Neural progenitor cell (in vitro differentiated cells): ENCODE measurements around the gene WDR1. TPM values are rescaled to one million over a fixed set of nuclear protein-coding genes. Genes with fewer than 3 reads are reported as not detected.

Source experiments
- DNase-seq: peaks from one replicate; pipeline ENCODE4 v3.0.0-alpha.2; 2016; ENCODE audit warnings: low spot score
- H2AFZ ChIP-seq: fragments of 200-600 bp; sonication (generic); replicated peaks from 2 replicates; pipeline ENCODE4 v1.6.1; 2016; ENCODE audit warnings: antibody characterized with exemption
- H3F3A ChIP-seq: fragments of 200-600 bp; sonication (generic); 2 replicates; pipeline ENCODE4 v1.6.1; 2016; ENCODE audit warnings: antibody characterized with exemption, low read depth
- H3K27ac ChIP-seq: fragments of 200-600 bp; sonication (generic); 2 replicates; pipeline ENCODE4 v1.5.1; 2016; ENCODE audit warnings: mild to moderate bottlenecking
- H3K27me3 ChIP-seq: fragments of 200-600 bp; sonication (generic); 2 replicates; pipeline ENCODE4 v1.6.1; 2016; ENCODE audit warnings: mild to moderate bottlenecking, moderate library complexity
- H3K36me3 ChIP-seq: fragments of 200-600 bp; sonication (generic); 2 replicates; pipeline ENCODE4 v1.5.1; 2016
- H3K4me1 ChIP-seq: fragments of 200-600 bp; sonication (generic); 2 replicates; pipeline ENCODE4 v1.6.1; 2016; ENCODE audit warnings: mixed run types
- H3K4me2 ChIP-seq: fragments of 200-600 bp; sonication (generic); 2 replicates; pipeline ENCODE4 v1.6.1; 2016
- H3K4me3 ChIP-seq: fragments of 200-600 bp; sonication (generic); 2 replicates; pipeline ENCODE4 v1.5.1; 2016
- H3K79me2 ChIP-seq: fragments of 200-600 bp; sonication (generic); 2 replicates; pipeline ENCODE4 v1.6.1; 2016; ENCODE audit warnings: low read depth
- H3K9ac ChIP-seq: fragments of 200-600 bp; sonication (generic); 2 replicates; pipeline ENCODE4 v1.6.1; 2016
- H3K9me3 ChIP-seq: fragments of 200-600 bp; sonication (generic); 2 replicates; pipeline ENCODE4 v1.5.1; 2016; ENCODE audit warnings: low read depth
- H4K20me1 ChIP-seq: fragments of 200-600 bp; sonication (generic); 2 replicates; pipeline ENCODE4 v1.6.1; 2016; ENCODE audit warnings: low read depth
- H3K27ac Mint-ChIP-seq: 3 replicates; pipeline ENCODE4 v1.8.0; 2021; ENCODE audit warnings: mixed read lengths
- H3K27me3 Mint-ChIP-seq: 2 replicates; pipeline ENCODE4 v1.8.0; 2022; ENCODE audit warnings: low read depth, mild to moderate bottlenecking, inconsistent platforms, moderate library complexity, mixed read lengths; ENCODE audit not compliant: insufficient read depth
- H3K36me3 Mint-ChIP-seq: 3 replicates; pipeline ENCODE4 v1.8.0; 2021; ENCODE audit warnings: mixed read lengths
- H3K4me1 Mint-ChIP-seq: 3 replicates; pipeline ENCODE4 v1.8.0; 2021; ENCODE audit warnings: mixed read lengths
- H3K4me3 Mint-ChIP-seq: 3 replicates; pipeline ENCODE4 v1.8.0; 2021; ENCODE audit warnings: mild to moderate bottlenecking, moderate library complexity, mixed read lengths
- H3K9me3 Mint-ChIP-seq: 3 replicates; pipeline ENCODE4 v1.8.0; 2020; ENCODE audit warnings: mixed read lengths
- EZH2 ChIP-seq: fragments of 200-600 bp; sonication (generic); IDR thresholded peaks from 2 replicates; pipeline ENCODE4 v1.6.1; 2017; ENCODE audit warnings: antibody characterized with exemption, mild to moderate bottlenecking, moderate library complexity
- EZH2phosphoT487 ChIP-seq: fragments of 200-600 bp; sonication (generic); IDR thresholded peaks from 2 replicates; pipeline ENCODE4 v1.6.1; 2017; ENCODE audit warnings: antibody characterized with exemption
- total RNA-seq: library from RNA; depleted of rRNA; stranded (reverse); fragments of >200 nt; gene quantifications from 2 replicates; pipeline ENCODE4 v1.2.3, GENCODE V29; 2015; ENCODE audit warnings: low replicate concordance
- TF ChIP-seq, protein P1 (sequence below): fragments of 200-600 bp; sonication (generic); IDR thresholded peaks from 2 replicates; pipeline ENCODE4 v1.5.1; 2017; ENCODE audit warnings: antibody characterized with exemption, mild to moderate bottlenecking

Gene WDR1
- total RNA-seq, 1 donor from 2014 or later = 83.1 TPM

DNA sequence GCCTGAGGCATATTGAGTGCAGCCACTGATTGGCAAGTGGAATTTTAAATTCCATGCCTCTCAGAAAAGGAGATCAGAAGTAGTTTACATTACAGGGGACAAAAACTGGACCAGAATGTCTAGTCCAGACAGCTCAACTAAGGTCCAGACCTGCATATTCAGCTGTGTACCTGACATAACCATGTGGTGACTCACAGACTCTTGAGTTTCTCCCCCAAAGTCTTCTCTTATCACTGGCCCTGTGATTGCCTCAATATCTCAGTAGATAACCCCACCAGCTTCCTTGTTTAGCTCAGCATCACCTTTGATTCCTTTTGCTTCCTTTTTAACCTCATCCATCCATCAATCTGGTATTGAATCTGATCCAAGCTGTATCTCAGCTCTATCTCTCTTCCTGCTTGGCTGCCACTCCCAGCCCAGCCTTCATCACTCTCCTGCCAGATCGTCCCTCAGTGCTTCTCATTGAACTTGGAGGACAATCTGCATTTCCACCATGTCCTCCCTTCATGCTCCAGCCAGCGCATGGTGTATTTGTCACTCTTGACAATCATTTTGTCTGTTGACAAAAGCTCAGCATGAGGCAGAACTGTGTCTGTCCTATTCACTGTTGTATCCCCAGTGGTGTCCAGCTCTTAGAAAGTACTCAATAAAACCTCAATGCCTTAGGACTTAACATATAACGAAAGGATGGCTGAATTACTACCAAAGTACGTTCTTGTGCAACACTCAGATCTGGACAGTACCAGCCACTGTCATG is 67.5 kb downstream of the WDR1 start:
- peaks cover 26% of the 10 kb centered on the region for H3K4me1 ChIP-seq
- H3K27ac Mint-ChIP-seq = no peak overlapping the region
- no peak for TF ChIP-seq EZH2phosphoT487
- TF ChIP-seq EZH2 = no peak
- TF ChIP-seq, protein P1, sequence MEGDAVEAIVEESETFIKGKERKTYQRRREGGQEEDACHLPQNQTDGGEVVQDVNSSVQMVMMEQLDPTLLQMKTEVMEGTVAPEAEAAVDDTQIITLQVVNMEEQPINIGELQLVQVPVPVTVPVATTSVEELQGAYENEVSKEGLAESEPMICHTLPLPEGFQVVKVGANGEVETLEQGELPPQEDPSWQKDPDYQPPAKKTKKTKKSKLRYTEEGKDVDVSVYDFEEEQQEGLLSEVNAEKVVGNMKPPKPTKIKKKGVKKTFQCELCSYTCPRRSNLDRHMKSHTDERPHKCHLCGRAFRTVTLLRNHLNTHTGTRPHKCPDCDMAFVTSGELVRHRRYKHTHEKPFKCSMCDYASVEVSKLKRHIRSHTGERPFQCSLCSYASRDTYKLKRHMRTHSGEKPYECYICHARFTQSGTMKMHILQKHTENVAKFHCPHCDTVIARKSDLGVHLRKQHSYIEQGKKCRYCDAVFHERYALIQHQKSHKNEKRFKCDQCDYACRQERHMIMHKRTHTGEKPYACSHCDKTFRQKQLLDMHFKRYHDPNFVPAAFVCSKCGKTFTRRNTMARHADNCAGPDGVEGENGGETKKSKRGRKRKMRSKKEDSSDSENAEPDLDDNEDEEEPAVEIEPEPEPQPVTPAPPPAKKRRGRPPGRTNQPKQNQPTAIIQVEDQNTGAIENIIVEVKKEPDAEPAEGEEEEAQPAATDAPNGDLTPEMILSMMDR = no peak
- peaks cover 32% of the 10 kb centered on the region for H3K4me1 Mint-ChIP-seq
- H3K79me2 ChIP-seq = no peaks in the 10 kb centered on the region
- H3K9ac ChIP-seq = no peak overlapping the region
- no peak for DNase-seq
- H3K27ac ChIP-seq = no peak overlapping the region
- H3K9me3 ChIP-seq = no peaks in the 10 kb centered on the region
- no peaks in the 10 kb centered on the region for H3K27me3 ChIP-seq
- no peaks in the 10 kb centered on the region for H4K20me1 ChIP-seq
- H3F3A ChIP-seq = no peaks in the 10 kb centered on the region
- no peak overlapping the region for H2AFZ ChIP-seq
- H3K4me3 ChIP-seq = no peak overlapping the region
- H3K36me3 Mint-ChIP-seq = no peaks in the 10 kb centered on the region
- H3K36me3 ChIP-seq = no peaks in the 10 kb centered on the region
- H3K4me3 Mint-ChIP-seq = no peak overlapping the region
- H3K4me2 ChIP-seq = no peak overlapping the region
- no peaks in the 10 kb centered on the region for H3K9me3 Mint-ChIP-seq
- peaks cover 14% of the 10 kb centered on the region for H3K27me3 Mint-ChIP-seq

DNA sequence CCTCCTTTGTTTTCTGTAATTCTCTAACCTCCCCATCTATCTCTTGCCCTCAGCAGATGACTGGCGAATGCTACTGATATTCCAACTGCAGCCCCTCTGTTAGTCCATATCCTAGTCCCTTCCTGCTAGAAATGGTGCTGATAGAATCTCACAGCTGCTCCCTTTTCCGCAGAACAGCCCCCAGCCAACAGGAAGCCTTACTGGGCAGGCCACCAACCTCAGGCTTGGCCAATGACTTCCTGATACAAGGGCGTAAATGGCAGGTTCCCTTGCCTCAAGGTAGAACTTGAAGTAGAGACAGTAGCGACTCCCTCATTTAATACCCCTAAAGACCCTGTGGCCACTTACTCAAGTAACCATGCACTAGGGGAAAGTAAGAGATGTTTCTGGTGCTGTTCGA is 68.6 kb downstream of the WDR1 start:
- Mint-ChIP-seq H3K4me3 (no peak overlapping the region), H3K9me3 (no peaks in the 10 kb centered on the region), H3K36me3 (no peaks in the 10 kb centered on the region), H3K27ac (no peak overlapping the region), H3K4me1 (peaks cover 25% of the 10 kb centered on the region), H3K27me3 (peaks cover 14% of the 10 kb centered on the region)
- H2AFZ ChIP-seq = no peak overlapping the region
- TF ChIP-seq EZH2phosphoT487 = no peak
- no peak for TF ChIP-seq EZH2
- TF ChIP-seq, protein P1 = no peak
- H3K4me2 ChIP-seq = no peak overlapping the region
- peaks cover 22% of the 10 kb centered on the region for H3K4me1 ChIP-seq
- no peaks in the 10 kb centered on the region for H3K9me3 ChIP-seq
- H3K27me3 ChIP-seq = no peaks in the 10 kb centered on the region
- H3K9ac ChIP-seq = no peak overlapping the region
- H3K36me3 ChIP-seq = no peaks in the 10 kb centered on the region
- no peak overlapping the region for H3K27ac ChIP-seq
- H3K4me3 ChIP-seq = no peak overlapping the region
- H3K79me2 ChIP-seq = no peaks in the 10 kb centered on the region
- no peaks in the 10 kb centered on the region for H4K20me1 ChIP-seq
- H3F3A ChIP-seq = no peaks in the 10 kb centered on the region
- DNase-seq = no peak

DNA sequence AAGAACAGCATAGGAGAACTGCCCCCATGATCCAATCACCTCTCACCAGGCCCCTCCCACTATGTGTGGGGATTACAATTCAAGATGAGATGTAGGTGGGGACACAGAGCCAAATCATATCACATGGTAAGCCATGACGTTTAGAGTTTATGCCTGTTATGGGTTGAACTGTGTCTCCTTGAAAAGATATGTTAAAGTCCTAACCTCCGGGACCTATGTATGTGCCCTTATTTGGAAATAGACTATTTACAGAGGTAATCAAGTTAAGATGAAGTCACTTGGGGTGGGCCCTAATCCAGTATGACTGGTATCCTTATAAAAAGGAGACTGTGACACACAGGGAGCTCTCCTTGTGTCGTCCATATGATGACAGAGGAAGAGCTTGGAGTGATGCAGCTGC is 70.1 kb downstream of the WDR1 start:
- no peaks in the 10 kb centered on the region for H3K36me3 Mint-ChIP-seq
- no peak overlapping the region for H3K4me3 Mint-ChIP-seq
- peaks cover 8% of the 10 kb centered on the region for H3K9me3 Mint-ChIP-seq
- TF ChIP-seq EZH2phosphoT487 = no peak
- no peak for TF ChIP-seq EZH2
- TF ChIP-seq, protein P1 = no peak
- Histone ChIP-seq H3F3A (no peaks in the 10 kb centered on the region), H3K27me3 (no peaks in the 10 kb centered on the region), H3K4me3 (no peak overlapping the region), H3K9me3 (no peaks in the 10 kb centered on the region), H3K79me2 (no peaks in the 10 kb centered on the region), H3K4me2 (no peak overlapping the region), H4K20me1 (no peaks in the 10 kb centered on the region), H3K36me3 (no peaks in the 10 kb centered on the region), H3K9ac (no peak overlapping the region), H2AFZ (no peak overlapping the region), H3K27ac (no peak overlapping the region), H3K4me1 (peaks cover 19% of the 10 kb centered on the region)
- peaks cover 8% of the 10 kb centered on the region for H3K27me3 Mint-ChIP-seq
- peaks cover 21% of the 10 kb centered on the region for H3K4me1 Mint-ChIP-seq
- no peak overlapping the region for H3K27ac Mint-ChIP-seq
- DNase-seq = no peak
